ENCODE data around the gene ATP6AP1. TPM values are rescaled to one million over a fixed set of nuclear protein-coding genes. Genes with fewer than 3 reads are reported as not detected.

Gene ATP6AP1
- total and polyA plus RNA-seq, 2 of the 13 experiments (the other 11 are each of a cell fraction or from before 2014, with no cell fraction given): 56.7 to 110 TPM

GRCh38 chrX:154381271-154381670 is 47.2 kb upstream of the ATP6AP1 start:
- H3K4me3 ChIP-seq (replicated peaks in 1 of 3; ENCODE audit: insufficient read depth in 1 of 3, low read depth in 2 of 3, low read length in 3 of 3): no peak overlapping the region
- 40% methylated on average over 2 of the region's 6 CpGs for whole genome bisulfite sequencing (ENCODE audit: low lambda C conversion rate)
- H4K20me1 ChIP-seq (ENCODE audit: insufficient read depth, low read length): no peaks in the 10 kb centered on the region
- ATAC-seq (no peak), FAIRE-seq (no peak), DNase-seq (ENCODE audit: low spot score) (no peak)
- no peak overlapping the region for H3K9ac ChIP-seq (ENCODE audit: insufficient read depth, low read depth, low read length)
- intact Hi-C loops (cut with micrococcal nuclease; ENCODE audit: unreplicated experiment) (no loop called here), in situ Hi-C loops (cut with HindIII; ENCODE audit: extremely low pct_ligation_motif_present, low pct_unique_long_range_greater_than_20kb) (no loop called here)
- no peaks in the 10 kb centered on the region for H3K27me3 ChIP-seq (ENCODE audit: control insufficient read depth in 1 of 2, insufficient read depth in 2 of 2, low read length in 2 of 2)
- H3K9me3 ChIP-seq (ENCODE audit: low read length): no peaks in the 10 kb centered on the region
- TF ChIP-seq, protein P1, sequence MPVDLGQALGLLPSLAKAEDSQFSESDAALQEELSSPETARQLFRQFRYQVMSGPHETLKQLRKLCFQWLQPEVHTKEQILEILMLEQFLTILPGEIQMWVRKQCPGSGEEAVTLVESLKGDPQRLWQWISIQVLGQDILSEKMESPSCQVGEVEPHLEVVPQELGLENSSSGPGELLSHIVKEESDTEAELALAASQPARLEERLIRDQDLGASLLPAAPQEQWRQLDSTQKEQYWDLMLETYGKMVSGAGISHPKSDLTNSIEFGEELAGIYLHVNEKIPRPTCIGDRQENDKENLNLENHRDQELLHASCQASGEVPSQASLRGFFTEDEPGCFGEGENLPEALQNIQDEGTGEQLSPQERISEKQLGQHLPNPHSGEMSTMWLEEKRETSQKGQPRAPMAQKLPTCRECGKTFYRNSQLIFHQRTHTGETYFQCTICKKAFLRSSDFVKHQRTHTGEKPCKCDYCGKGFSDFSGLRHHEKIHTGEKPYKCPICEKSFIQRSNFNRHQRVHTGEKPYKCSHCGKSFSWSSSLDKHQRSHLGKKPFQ (CRISPR knock-in tag; IDR thresholded peaks at IDR 0.05; ENCODE audit: insufficient replicate concordance): no peak
- no peak for TF ChIP-seq STAG1 (CRISPR knock-in tag; IDR thresholded peaks at IDR 0.05)
- no peak for TF ChIP-seq ZNF710 (CRISPR knock-in tag; IDR thresholded peaks at IDR 0.05; ENCODE audit: borderline replicate concordance)
- no peak for TF ChIP-seq ZNF235 (CRISPR knock-in tag; IDR thresholded peaks at IDR 0.05; ENCODE audit: borderline replicate concordance)
- TF ChIP-seq DDIT3 (CRISPR knock-in tag; IDR thresholded peaks at IDR 0.05): no peak
- TF ChIP-seq ZFP62 (CRISPR knock-in tag; IDR thresholded peaks at IDR 0.05): no peak
- TF ChIP-seq ZNF569 (CRISPR knock-in tag; IDR thresholded peaks at IDR 0.05; ENCODE audit: borderline replicate concordance): no peak
- TF ChIP-seq, protein P2, sequence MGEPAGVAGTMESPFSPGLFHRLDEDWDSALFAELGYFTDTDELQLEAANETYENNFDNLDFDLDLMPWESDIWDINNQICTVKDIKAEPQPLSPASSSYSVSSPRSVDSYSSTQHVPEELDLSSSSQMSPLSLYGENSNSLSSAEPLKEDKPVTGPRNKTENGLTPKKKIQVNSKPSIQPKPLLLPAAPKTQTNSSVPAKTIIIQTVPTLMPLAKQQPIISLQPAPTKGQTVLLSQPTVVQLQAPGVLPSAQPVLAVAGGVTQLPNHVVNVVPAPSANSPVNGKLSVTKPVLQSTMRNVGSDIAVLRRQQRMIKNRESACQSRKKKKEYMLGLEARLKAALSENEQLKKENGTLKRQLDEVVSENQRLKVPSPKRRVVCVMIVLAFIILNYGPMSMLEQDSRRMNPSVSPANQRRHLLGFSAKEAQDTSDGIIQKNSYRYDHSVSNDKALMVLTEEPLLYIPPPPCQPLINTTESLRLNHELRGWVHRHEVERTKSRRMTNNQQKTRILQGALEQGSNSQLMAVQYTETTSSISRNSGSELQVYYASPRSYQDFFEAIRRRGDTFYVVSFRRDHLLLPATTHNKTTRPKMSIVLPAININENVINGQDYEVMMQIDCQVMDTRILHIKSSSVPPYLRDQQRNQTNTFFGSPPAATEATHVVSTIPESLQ (CRISPR knock-in tag; conservative IDR thresholded peaks at IDR 0.05): no peak
- no peak for TF ChIP-seq ESRRA (CRISPR knock-in tag; IDR thresholded peaks at IDR 0.05; ENCODE audit: low read depth)
- no peak for TF ChIP-seq JARID2 (CRISPR knock-in tag; IDR thresholded peaks at IDR 0.05; ENCODE audit: insufficient replicate concordance)
- TF ChIP-seq BRD4 (CRISPR knock-in tag; IDR thresholded peaks at IDR 0.05): no peak
- no peak for TF ChIP-seq PAX8 (CRISPR knock-in tag; IDR thresholded peaks at IDR 0.05; ENCODE audit: borderline replicate concordance)
- H3K27ac ChIP-seq (ENCODE audit: extremely low read length, insufficient read depth, low read length): no peak overlapping the region
- H3K36me3 ChIP-seq (replicated peaks in 1 of 2; ENCODE audit: control insufficient read depth in 1 of 2, insufficient read depth in 2 of 2, low read length in 2 of 2): no peaks in the 10 kb centered on the region
- peaks cover 8% of the 10 kb centered on the region for H3K79me2 ChIP-seq (ENCODE audit: insufficient read depth, low read length)
- peaks cover 38% of the 10 kb centered on the region for H3K4me1 ChIP-seq (ENCODE audit: insufficient read depth, low read length)
- ChIA-PET CTCF (ENCODE audit: low intra/inter-chr PET ratio, low total read pairs) (no interaction called here), POLR2A (interaction anchor here (1.4 to 1.8 kb wide), 2 partner anchors 8 to 17 kb away, joined by 4 to 5 read pairs; partner anchors contain the start of gene RPL10)
- BruUV-seq (replicated peaks): no TSS peak
- no peak overlapping the region for H2AFZ ChIP-seq (ENCODE audit: low read length)
- no peak overlapping the region for H3K4me2 ChIP-seq (ENCODE audit: low read depth, low read length)
